ENCODE measurements around the gene CHD5.

Gene CHD5

GRCh38 chr1:6200188-6200809 lies 20.2 kb upstream of the CHD5 start:
- DNase-seq = no peak

DNA sequence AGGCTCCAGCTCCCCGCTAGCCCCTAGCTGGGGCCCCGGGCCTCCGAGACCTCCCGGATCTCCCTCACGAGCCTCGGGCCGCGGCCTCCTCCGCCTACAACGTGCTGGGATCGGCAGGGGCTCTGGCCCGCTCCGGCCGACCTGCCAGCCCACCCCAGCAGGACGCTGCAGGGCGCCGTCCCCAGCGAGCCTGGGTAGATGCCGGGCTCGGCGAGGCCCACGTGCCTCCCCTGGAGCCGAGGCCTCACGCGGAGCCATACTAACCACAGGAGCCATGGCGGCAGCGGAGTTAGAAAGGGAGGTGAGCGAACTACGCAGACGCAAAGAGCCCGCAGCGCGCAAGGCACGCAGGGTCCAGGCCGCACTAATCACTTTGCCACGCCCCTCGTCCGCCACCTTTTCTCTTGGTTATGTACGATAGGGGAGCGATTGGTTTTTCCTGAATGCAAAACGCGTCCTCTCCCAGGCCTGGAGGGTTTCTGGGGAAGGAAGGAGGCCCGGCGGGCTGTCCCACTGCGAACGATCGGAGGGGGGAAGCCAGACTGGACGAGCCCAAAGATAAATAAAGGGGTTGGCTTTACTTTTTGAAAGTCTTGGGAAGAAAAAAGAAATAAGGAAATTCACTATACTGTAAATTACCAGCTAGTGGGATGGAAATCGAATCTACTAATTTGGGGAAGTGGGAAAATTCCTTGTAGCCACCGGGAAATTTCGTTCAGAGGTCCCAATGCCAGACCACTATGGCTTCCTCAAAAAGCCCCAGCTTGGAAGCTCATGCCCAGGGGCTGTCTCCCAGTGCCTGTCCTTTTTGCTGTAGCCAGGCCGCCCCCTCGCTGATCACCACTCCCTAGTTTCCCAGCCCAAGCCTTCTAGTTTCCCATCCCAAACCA lies 19.4 kb upstream of the CHD5 start, which contains the start of gene RPL22:
RPL22 (minus strand) TSS at position 298 of the 890 bp plus-strand sequence; CDS start at position 276, 22 bp downstream.
- DNase-seq = peak; percentile 98

DNA sequence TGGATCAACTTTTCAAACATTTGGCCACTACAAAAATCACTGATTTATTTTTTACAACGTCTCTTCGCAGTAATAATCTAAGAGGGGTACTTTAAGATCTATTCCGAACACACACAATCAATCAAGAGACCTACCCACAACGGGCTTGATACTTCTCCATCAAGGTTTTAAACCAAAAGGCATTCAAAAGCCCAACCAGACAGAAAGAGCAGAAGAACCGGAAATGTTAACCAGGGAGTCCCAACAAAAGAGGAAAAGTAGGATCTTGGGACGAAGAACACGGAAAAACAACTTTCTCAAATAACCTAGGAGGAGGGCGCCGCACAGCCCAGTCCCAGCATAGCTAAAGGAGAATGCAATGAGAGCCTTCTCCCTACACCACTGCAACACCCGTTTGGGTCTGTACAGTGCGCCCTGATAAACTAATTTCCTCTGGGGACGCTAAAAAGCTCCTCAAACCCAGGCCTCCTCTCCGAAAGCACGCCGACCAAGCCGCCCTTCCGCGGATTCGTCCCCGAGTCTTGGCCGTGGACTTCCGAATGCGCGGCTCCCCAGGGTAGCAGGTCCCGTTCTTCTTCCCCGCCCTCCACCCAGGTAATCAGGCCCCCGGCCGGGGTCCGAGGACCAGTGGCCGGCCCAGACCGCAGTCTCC lies 18.7 kb upstream of the CHD5 start:
- no peak for DNase-seq

DNA sequence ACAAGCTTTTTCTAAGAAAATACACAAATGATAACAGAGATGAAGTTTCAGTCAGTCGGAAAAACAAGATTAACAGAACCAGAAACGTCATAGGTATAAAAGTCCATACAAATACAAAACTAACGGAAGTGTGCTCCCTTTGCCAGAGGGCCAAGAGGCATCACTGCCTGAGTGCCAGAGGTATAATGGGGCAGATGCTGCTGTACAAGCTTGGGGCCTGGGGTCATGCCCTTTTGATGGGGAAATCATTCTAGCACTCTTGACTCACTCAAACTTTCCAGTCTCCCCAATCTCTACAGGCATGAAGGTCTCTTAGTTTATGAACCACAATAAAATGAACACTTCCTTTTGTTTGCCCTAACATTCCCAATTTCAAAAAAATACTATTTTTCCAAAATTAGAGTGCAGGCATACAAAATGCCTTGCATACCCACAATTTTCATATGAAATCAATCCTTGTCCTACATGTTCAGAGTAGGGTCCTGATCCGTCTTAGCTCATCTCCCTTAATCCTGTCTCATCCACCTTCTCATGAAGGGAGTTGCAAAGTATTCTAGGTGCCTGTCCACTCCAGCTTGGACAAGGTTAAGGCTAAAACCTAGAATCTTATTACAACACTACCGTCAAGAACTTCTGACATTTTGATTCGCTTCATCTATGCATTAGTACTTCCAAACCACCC lies 17.8 kb upstream of the CHD5 start:
- DNase-seq = no peak

- DNase-seq = no peak
Observed at GRCh38 chr1:6191968-6192367, 11.8 kb upstream of the CHD5 start.

GRCh38 chr1:6188466-6188865 lies 8.3 kb upstream of the CHD5 start:
- DNase-seq = no peak

GRCh38 chr1:6185635-6186382 lies 5.7 kb upstream of the CHD5 start:
- no peak for DNase-seq

GRCh38 chr1:6185151-6185550 lies 5.0 kb upstream of the CHD5 start:
- DNase-seq = no peak

GRCh38 chr1:6184083-6184783 lies 4.1 kb upstream of the CHD5 start:
- no peak for DNase-seq

GRCh38 chr1:6183520-6183989 lies 3.4 kb upstream of the CHD5 start:
- no peak for DNase-seq

GRCh38 chr1:6181347-6181770 lies 1.2 kb upstream of the CHD5 start:
- no peak for DNase-seq

DNA sequence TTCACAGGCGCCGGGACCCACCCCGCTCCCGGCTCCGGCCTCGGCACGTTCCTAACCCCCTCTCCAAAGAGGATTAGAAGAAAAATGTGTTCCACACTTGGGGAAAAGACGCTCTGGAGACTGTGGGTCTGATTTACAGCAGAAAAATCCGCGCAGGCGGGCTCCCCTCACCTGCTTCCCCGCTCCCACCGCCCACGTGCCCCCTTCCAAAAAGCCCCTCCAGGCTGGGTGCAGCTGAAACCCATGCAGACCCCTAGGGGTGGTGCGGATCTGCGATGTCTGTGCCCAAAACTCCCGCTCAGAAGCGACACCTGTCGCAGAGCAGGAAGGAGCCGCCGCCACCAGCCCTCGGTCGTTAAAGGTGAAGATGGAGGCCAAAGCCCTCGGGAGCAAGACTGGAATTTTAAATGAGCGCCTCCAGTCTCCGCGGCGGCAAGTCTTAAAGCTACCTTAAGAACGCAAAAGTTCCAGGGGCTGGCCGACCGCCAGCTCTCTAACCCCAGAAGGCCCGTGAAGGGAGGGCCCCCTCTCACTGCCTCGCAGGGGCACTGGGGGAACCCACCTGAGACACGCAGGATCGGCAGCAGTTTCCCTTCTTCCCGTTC lies 688 bp upstream of the CHD5 start:
- no peak for DNase-seq

- no peak for DNase-seq
Observed at GRCh38 chr1:6179564-6180175, 451 bp downstream of the CHD5 start.

DNA sequence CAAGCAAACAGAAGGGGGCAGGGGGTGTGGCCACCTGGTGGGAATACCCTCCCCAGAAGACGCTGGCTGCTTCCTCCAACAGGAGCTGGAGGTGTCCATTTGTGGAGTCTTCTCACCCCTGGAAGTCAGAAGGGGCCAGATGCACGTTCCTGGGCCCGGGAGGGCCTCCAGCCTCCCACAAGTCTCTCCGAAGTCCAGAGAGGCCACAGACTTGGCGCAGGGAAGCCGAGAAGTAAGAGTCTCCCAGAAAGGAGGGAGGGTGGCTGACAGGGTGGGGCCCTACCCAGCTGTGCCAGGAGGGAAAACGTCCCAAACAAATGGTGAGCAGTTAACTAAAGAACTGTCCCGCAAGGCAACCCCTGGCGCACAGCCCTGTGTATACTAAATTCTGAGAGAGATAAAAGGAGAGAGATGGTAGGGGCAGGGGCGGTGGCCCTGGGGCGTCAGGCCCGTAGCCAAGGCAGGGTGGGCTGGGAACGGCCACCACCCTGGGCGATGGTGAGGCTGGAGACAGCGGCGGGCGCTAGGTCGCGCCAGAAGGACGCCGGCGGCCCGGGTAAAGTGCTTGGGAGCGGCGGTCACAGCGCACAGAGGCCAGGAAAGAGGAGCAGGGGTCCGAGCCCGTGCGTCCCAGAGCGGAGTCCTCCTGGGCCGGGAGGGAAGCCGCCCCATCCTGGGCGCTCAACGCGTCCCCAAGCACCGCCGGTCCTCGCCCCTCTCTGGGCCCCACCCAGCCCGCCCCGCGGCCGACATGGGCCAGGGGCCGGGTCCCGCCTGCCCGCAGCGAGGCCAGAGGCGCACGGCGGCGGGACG lies 1.2 kb downstream of the CHD5 start:
- DNase-seq = no peak

DNA sequence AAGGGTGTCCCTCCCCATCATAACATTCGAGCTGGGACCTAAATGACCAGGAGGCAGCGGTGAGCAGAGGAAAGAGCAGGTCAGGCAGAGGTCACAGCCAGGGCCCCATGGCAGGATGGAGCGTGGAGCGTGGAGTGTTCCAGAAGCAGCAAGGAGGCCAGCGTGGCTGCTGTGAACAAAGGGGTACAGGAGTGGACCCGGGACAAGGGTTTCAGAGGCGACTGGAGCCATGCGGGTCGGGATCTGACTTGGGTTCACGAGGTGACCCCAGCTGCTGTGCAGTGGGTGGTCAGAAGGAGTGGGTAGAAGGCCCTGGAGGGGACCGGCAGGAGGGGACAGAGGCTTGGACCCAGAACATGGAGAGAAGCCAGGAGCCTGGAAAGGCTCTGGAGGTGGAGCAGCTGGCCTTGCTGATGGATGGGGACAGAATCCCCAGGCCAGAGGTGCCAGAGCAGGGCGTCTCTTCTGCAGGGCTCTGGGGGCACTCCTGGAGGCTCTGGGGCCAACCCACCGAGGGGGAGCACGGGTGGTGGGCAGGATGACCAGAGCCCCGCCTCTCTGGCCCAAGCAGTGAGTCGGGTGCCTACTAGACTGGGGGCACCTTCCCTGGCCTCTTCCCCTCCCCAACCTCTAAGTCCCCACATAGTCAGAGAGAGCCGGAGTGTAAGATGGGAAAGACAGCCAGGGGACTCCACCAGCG lies 2.3 kb downstream of the CHD5 start:
- no peak for DNase-seq

DNA sequence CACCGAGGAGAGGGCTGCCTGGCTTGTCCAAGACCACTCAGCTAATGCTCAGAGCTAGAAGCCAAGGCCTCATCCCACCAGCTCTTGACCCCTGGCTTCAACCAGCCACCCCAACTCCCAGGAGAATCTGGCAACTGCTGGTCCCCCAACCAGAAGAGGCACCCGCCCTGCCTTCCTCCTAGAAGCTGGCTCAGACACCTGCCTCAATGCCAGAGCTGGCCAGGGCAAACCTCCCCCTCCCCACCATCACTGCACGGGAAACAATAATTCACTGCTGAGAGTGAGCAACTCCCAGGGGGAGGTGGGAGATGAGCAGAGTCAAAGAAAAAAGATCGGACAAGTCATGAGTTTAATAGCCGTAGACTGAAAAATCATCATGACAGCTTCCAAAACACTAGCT lies 3.3 kb downstream of the CHD5 start:
- DNase-seq = no peak

DNA sequence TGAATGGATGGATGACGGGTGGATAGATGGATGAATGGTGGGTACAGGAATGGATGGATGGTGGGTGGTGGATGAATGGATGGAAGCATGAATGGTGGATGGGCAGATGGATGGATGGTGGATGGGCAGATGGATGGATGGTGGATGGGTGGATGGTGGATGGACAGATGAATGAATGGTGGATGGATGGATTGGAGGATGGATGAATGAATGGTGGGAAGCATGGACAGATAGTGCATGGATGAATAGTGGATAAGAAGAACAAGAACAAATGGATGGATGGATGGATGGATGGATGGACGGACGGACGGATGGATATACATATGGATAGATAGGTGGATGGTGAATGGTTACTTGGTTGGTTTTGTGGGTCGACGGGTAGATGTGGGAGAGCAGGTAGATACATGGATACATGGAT lies 4.7 kb downstream of the CHD5 start:
- DNase-seq = no peak

DNA sequence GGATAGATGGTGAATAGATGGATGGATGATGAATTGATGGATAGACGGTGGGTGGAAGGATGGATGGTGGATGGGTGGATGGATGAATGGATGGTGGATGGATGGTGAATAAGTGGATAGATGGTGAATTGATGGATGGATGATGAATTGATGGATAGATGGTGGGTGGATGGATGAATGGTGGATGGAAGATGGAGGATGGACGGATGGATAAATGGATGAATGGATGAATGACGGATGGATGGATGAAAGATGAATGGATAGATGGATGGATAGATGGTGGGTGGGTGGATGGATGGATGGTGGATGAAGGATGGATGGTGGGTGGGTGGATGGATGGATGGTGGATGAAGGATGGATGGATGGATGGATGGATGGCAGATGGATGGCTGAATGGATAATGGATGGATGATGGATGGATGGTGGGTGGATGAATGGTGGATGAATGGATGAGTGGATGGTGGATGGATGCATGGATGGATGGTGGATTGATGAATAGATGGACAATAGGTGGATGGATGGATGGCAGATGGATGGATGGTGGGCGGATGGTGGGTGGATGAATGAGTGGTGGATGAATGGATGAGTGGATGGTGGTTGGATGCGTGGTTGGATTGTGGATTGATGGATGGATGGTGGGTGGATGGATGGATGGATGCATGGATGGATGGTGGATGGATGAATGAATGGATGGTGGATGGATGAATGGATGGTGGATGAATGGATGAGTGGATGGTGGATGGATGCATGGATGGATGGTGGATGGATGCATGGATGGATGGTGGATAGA lies 5.3 kb downstream of the CHD5 start:
- no peak for DNase-seq

All from DMS153 (cell line).